Karpas-422 (cell line): Measurements from ENCODE around the gene CPLANE2. TPM values are rescaled to one million over a fixed set of nuclear protein-coding genes. Genes with fewer than 3 reads are reported as not detected.
"Not testable (repeated sequence)": the region's sequence is repeated elsewhere in the genome, so short reads cannot be mapped to it uniquely, and the experiment has no call there.

Experiments used
- DNase-seq: peaks from one replicate; pipeline ENCODE4 v3.0.0-alpha.2; 2015
- H2AFZ ChIP-seq: fragments of 200-600 bp; sonication (generic); 2 replicates; pipeline ENCODE4 v1.6.1; 2014; ENCODE audit warnings: antibody characterized with exemption, low read length, mixed read lengths
- H3K27ac ChIP-seq: fragments of 200-600 bp; sonication (generic); 2 replicates; pipeline ENCODE4 v1.5.1; 2014; ENCODE audit warnings: mild to moderate bottlenecking, low read length, moderate library complexity
- H3K27me3 ChIP-seq: fragments of 200-600 bp; sonication (generic); 2 replicates; pipeline ENCODE4 v1.6.1; 2014; ENCODE audit warnings: low read length, mixed read lengths
- H3K36me3 ChIP-seq: fragments of 200-600 bp; sonication (generic); 2 replicates; pipeline ENCODE4 v1.6.1; 2014; ENCODE audit warnings: low read length, mixed read lengths; ENCODE audit not compliant: insufficient read depth
- H3K4me1 ChIP-seq: fragments of 200-600 bp; sonication (generic); 2 replicates; pipeline ENCODE4 v1.6.1; 2014; ENCODE audit warnings: mild to moderate bottlenecking, low read length, mixed read lengths
- H3K4me2 ChIP-seq: fragments of 200-600 bp; sonication (generic); 2 replicates; pipeline ENCODE4 v1.6.1; 2014; ENCODE audit warnings: low read length, low read depth, mild to moderate bottlenecking; ENCODE audit not compliant: poor library complexity, severe bottlenecking
- H3K4me3 ChIP-seq: fragments of 200-600 bp; sonication (generic); 2 replicates; pipeline ENCODE4 v1.5.1; 2014; ENCODE audit warnings: mild to moderate bottlenecking, antibody characterized with exemption, low read length, mixed read lengths
- H3K79me2 ChIP-seq: fragments of 200-600 bp; sonication (generic); 2 replicates; pipeline ENCODE4 v1.6.1; 2014; ENCODE audit warnings: mild to moderate bottlenecking, low read length, mixed read lengths
- H3K9ac ChIP-seq: fragments of 200-600 bp; sonication (generic); 2 replicates; pipeline ENCODE4 v1.6.0; 2014; ENCODE audit warnings: low read length
- H3K9me2 ChIP-seq: fragments of 200-600 bp; sonication (generic), shearing (Covaris generic); replicated peaks from 2 replicates; pipeline ENCODE4 v1.6.0; 2014; ENCODE audit warnings: mild to moderate bottlenecking, low read length, moderate library complexity; ENCODE audit not compliant: insufficient read depth
- H3K9me3 ChIP-seq: fragments of 300-700, 200-600 bp; sonication (generic); 2 replicates; pipeline ENCODE4 v1.6.1; 2014; ENCODE audit warnings: low read length, mixed read lengths
- H4K20me1 ChIP-seq: fragments of 200-600 bp; sonication (generic); 2 replicates; pipeline ENCODE4 v1.6.1; 2014; ENCODE audit warnings: mild to moderate bottlenecking, antibody characterized with exemption, low read length, low read depth; ENCODE audit not compliant: insufficient read depth
- total RNA-seq: library from RNA; depleted of rRNA; stranded (reverse); fragments of >200 nt; shearing (Covaris generic); gene quantifications from 2 replicates; pipeline ENCODE4 v1.2.3, GENCODE V29; 2014; ENCODE audit warnings: low replicate concordance

Gene CPLANE2
- total RNA-seq, 1 experiment from 2014 or later, result 2.6 TPM

DNA sequence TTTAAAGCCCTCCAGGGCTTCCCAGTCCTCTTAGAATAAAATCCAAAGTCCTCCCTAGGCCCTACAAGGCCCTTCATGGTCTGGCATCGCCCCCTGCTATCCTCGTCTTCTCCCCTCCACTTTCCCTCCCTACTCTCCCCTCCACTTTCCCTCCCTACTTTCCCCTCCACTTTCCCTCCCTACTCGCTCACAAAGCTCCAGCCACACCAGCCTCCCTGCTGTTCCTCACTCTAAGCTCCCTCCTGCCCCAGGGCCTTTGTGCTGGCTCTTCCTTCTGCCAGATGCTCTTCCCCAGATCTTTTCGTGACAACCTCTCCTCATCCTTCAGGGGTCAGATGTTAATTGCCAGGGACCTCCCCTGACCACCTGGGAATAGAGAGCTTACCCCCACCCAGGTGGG is 37.3 kb downstream of the CPLANE2 start:
- H3K36me3 ChIP-seq, result no peaks in the 10 kb centered on the region
- DNase-seq, result no peak
- no peaks in the 10 kb centered on the region for H3K79me2 ChIP-seq
- H2AFZ ChIP-seq, result no peak overlapping the region
- H3K27me3 ChIP-seq, result no peaks in the 10 kb centered on the region
- H3K4me1 ChIP-seq, result peaks cover 2% of the 10 kb centered on the region; the same call in 1 of the 2 replicates
- no peak overlapping the region for H3K9ac ChIP-seq
- H3K27ac ChIP-seq, result no peak overlapping the region
- no peaks in the 10 kb centered on the region for H3K9me2 ChIP-seq
- H4K20me1 ChIP-seq, result no peaks in the 10 kb centered on the region
- no peaks in the 10 kb centered on the region for H3K9me3 ChIP-seq
- H3K4me2 ChIP-seq, result no peak overlapping the region
- no peak overlapping the region for H3K4me3 ChIP-seq

GRCh38 chr1:16199157-16199501 is 37.9 kb downstream of the CPLANE2 start:
- no peak overlapping the region for H3K4me2 ChIP-seq
- no peak overlapping the region for H3K27ac ChIP-seq
- H3K9ac ChIP-seq, result no peak overlapping the region

GRCh38 chr1:16198444-16199156 is 38.4 kb downstream of the CPLANE2 start:
- no peaks in the 10 kb centered on the region for H4K20me1 ChIP-seq
- H3K9ac ChIP-seq, result no peak overlapping the region
- H3K27me3 ChIP-seq, result no peaks in the 10 kb centered on the region
- H3K4me3 ChIP-seq, result no peak overlapping the region
- H3K9me3 ChIP-seq, result no peaks in the 10 kb centered on the region
- H3K4me2 ChIP-seq, result no peak overlapping the region
- H3K79me2 ChIP-seq, result no peaks in the 10 kb centered on the region
- peaks cover 2% of the 10 kb centered on the region; the same call in 1 of the 2 replicates for H3K4me1 ChIP-seq
- no peaks in the 10 kb centered on the region for H3K36me3 ChIP-seq
- no peak overlapping the region for H2AFZ ChIP-seq
- DNase-seq, result no peak
- H3K9me2 ChIP-seq, result no peaks in the 10 kb centered on the region
- H3K27ac ChIP-seq, result no peak overlapping the region

More at GRCh38 chr1:16199157-16199501, 37.9 kb downstream of the CPLANE2 start:
- no peaks in the 10 kb centered on the region for H3K9me2 ChIP-seq
- no peaks in the 10 kb centered on the region for H3K27me3 ChIP-seq
- no peaks in the 10 kb centered on the region for H3K79me2 ChIP-seq
- no peaks in the 10 kb centered on the region for H4K20me1 ChIP-seq
- no peak overlapping the region for H3K4me3 ChIP-seq
- H3K9me3 ChIP-seq, result no peaks in the 10 kb centered on the region
- H2AFZ ChIP-seq, result no peak overlapping the region
- H3K36me3 ChIP-seq, result no peaks in the 10 kb centered on the region
- H3K4me1 ChIP-seq, result peaks cover 2% of the 10 kb centered on the region; the same call in 1 of the 2 replicates
- no peak for DNase-seq

DNA sequence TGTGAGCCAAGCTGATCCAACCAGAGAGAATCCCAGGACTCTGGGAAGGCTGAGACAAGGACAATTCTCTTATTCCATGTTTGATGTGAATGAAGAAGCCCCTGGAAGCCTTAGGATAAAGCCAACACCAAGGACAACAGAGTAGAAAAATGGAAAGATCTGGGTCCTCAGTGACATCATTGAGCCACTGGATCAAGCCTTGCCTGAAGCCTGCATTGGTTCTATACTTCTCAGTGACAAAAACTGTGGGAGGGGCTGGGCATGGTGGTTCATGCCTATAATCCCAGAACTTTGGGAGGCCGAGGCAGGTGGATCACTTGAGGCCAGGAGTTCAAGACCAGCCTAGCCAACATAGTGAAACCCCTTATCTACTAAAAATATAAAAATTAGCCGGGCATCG is 40.1 kb downstream of the CPLANE2 start:
- Histone ChIP-seq H3K9ac (no peak overlapping the region), H3K27me3 (no peaks in the 10 kb centered on the region), H3K36me3 (no peaks in the 10 kb centered on the region), H3K9me3 (no peaks in the 10 kb centered on the region), H3K27ac (no peak overlapping the region), H3K79me2 (no peaks in the 10 kb centered on the region), H2AFZ (no peak overlapping the region), H3K4me2 (no peak overlapping the region), H3K9me2 (no peaks in the 10 kb centered on the region), H4K20me1 (no peaks in the 10 kb centered on the region), H3K4me3 (no peak overlapping the region), H3K4me1 (peaks cover 2% of the 10 kb centered on the region; the same call in 1 of the 2 replicates)
- DNase-seq, result no peak

- not testable (repeated sequence) for H3K4me2 ChIP-seq, H3K27ac ChIP-seq, H3K9ac ChIP-seq, H4K20me1 ChIP-seq, H2AFZ ChIP-seq, H3K4me1 ChIP-seq, H3K27me3 ChIP-seq, H3K36me3 ChIP-seq, H3K4me3 ChIP-seq, H3K9me2 ChIP-seq, H3K9me3 ChIP-seq, DNase-seq, H3K79me2 ChIP-seq
Measured at GRCh38 chr1:16196139-16196538, 40.8 kb downstream of the CPLANE2 start.

DNA sequence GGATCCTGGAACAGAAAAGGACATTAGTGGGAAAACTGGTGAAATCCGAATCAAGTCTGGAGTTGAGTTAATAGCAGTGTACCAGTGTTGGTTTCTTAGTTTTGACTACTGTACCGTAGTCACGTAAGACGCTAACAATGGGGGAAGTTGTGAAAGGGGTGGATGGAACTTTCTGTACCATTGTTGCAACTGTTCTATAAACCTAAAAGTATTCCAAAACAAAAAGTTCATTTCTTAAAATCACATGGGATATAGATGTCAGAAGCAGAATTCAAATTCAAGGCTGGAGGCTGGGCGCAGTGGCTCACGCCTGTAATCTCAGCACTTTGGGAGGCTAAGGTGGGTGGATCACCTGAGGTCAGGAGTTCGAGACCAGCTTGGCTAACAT is 41.5 kb downstream of the CPLANE2 start:
- Histone ChIP-seq H3K27ac (no peak overlapping the region), H4K20me1 (no peaks in the 10 kb centered on the region), H3K4me1 (peaks cover 2% of the 10 kb centered on the region; the same call in 1 of the 2 replicates), H3K9ac (no peak overlapping the region), H3K9me3 (no peaks in the 10 kb centered on the region), H3K9me2 (no peaks in the 10 kb centered on the region), H2AFZ (no peak overlapping the region), H3K27me3 (no peaks in the 10 kb centered on the region), H3K4me3 (no peak overlapping the region), H3K4me2 (no peak overlapping the region), H3K36me3 (no peaks in the 10 kb centered on the region), H3K79me2 (no peaks in the 10 kb centered on the region)
- DNase-seq, result no peak

GRCh38 chr1:16191916-16192546 is 45.0 kb downstream of the CPLANE2 start:
- Histone ChIP-seq H3K36me3 (no peaks in the 10 kb centered on the region), H3K4me1 (peaks cover 4% of the 10 kb centered on the region), H4K20me1 (no peaks in the 10 kb centered on the region), H3K27ac (no peak overlapping the region), H3K9me3 (no peaks in the 10 kb centered on the region), H3K79me2 (no peaks in the 10 kb centered on the region), H3K4me3 (no peak overlapping the region), H2AFZ (no peak overlapping the region), H3K4me2 (no peak overlapping the region), H3K27me3 (no peaks in the 10 kb centered on the region), H3K9ac (no peak overlapping the region), H3K9me2 (no peaks in the 10 kb centered on the region)
- no peak for DNase-seq

DNA sequence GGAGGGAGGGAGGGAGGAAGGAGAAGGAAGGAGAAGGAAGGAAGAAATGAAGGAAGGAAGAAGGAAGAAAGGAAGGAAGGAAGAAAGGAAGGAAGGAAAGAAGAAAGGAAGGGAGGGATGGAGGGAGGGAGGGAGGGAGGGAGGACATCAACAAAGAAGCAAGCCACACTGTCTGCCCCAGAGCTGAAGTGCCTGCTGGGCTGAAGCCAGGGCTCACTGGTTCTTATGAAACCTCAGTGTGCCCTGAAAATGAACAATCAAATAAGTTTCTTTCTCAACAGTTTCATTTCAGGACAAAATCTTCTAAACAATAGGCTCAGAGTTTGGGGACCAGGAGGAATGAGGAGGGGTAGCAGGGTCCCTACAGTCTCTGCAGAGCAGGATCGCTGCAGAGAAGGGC is 45.7 kb downstream of the CPLANE2 start:
- no peak overlapping the region for H3K9ac ChIP-seq
- H3K36me3 ChIP-seq, result no peaks in the 10 kb centered on the region
- H4K20me1 ChIP-seq, result no peaks in the 10 kb centered on the region
- no peaks in the 10 kb centered on the region for H3K79me2 ChIP-seq
- no peak overlapping the region for H3K4me2 ChIP-seq
- no peaks in the 10 kb centered on the region for H3K9me3 ChIP-seq
- H3K9me2 ChIP-seq, result no peaks in the 10 kb centered on the region
- DNase-seq, result no peak
- peaks cover 4% of the 10 kb centered on the region for H3K4me1 ChIP-seq
- H3K27ac ChIP-seq, result no peak overlapping the region
- H2AFZ ChIP-seq, result no peak overlapping the region
- no peaks in the 10 kb centered on the region for H3K27me3 ChIP-seq
- H3K4me3 ChIP-seq, result no peak overlapping the region
